Lung microvascular endothelial cell (primary cell): ENCODE data around the gene HNRNPH3. TPM values are rescaled to one million over a fixed set of nuclear protein-coding genes. Genes with fewer than 3 reads are reported as not detected.
"Not testable (repeated sequence)": the region's sequence is repeated elsewhere in the genome, so short reads cannot be mapped to it uniquely, and the experiment has no call there.

Experiments used
- DNase-seq, 2 donors: peaks; one replicate each; pipeline versions ENCODE4 v3.0.0 to v3.0.0-alpha.2; 2010; ENCODE audit warnings: low read depth in 2 of 2
- total RNA-seq: library from RNA; depleted of rRNA; stranded (reverse); fragments of >200 nt; gene quantifications from 2 replicates; pipeline ENCODE4 v1.2.1, GENCODE V29; 2014

Gene HNRNPH3
- 16.9 and 17.2 TPM in 2 replicates for total RNA-seq

- peak; percentile 98 to 99 for DNase-seq
Observed at GRCh38 chr10:68331455-68332258, at the start of gene HNRNPH3. HNRNPH3 (plus strand) TSS chr10:68332064; CDS start chr10:68337222, 5,158 bp downstream.

- no peak for DNase-seq
Observed at GRCh38 chr10:68284062-68285001, 47.5 kb upstream of the HNRNPH3 start.

- no peak for DNase-seq
Observed at GRCh38 chr10:68288717-68289116, 43.1 kb upstream of the HNRNPH3 start.

- no peak for DNase-seq
Observed at GRCh38 chr10:68290736-68291135, 41.1 kb upstream of the HNRNPH3 start.

- DNase-seq, result no peak
Observed at GRCh38 chr10:68296843-68297663, 34.8 kb upstream of the HNRNPH3 start.

- DNase-seq, result no peak
Observed at GRCh38 chr10:68301301-68301700, 30.6 kb upstream of the HNRNPH3 start.

GRCh38 chr10:68301790-68302502 lies 29.9 kb upstream of the HNRNPH3 start:
- peak; percentile 63 to 77 for DNase-seq

GRCh38 chr10:68302503-68302823 lies 29.4 kb upstream of the HNRNPH3 start:
- no peak for DNase-seq

- DNase-seq, result no peak
Observed at GRCh38 chr10:68302871-68303270, 29.0 kb upstream of the HNRNPH3 start.

- DNase-seq, result no peak
Observed at GRCh38 chr10:68303849-68304412, 27.9 kb upstream of the HNRNPH3 start.

GRCh38 chr10:68305854-68306253 lies 26.0 kb upstream of the HNRNPH3 start:
- no peak for DNase-seq

- no peak for DNase-seq
Observed at GRCh38 chr10:68310531-68310930, 21.3 kb upstream of the HNRNPH3 start.

- not testable (repeated sequence) for DNase-seq
Observed at GRCh38 chr10:68314930-68315329, 16.9 kb upstream of the HNRNPH3 start.

GRCh38 chr10:68315582-68315981 lies 16.3 kb upstream of the HNRNPH3 start:
- DNase-seq, result no peak

- DNase-seq, result no peak
Observed at GRCh38 chr10:68318331-68319059, 13.4 kb upstream of the HNRNPH3 start.

- not testable (repeated sequence) for DNase-seq
Observed at GRCh38 chr10:68324396-68324795, 7.5 kb upstream of the HNRNPH3 start.

- peak; percentile 8 to 88 for DNase-seq
Observed at GRCh38 chr10:68327889-68328786, 3.7 kb upstream of the HNRNPH3 start.

GRCh38 chr10:68329506-68329861 lies 2.4 kb upstream of the HNRNPH3 start:
- DNase-seq, result no peak
